SK-N-SH (cell line): ENCODE results near the gene PM20D2.

Experiments
- CTCF ChIP-seq: fragments of 200-600 bp; sonication (generic); IDR thresholded peaks from 2 replicates; pipeline ENCODE4 v1.6.1; 2017; ENCODE audit warnings: antibody characterized with exemption, mild to moderate bottlenecking, moderate library complexity
- EP300 ChIP-seq, 2 experiments: IDR thresholded peaks; 2 replicates each; pipeline versions ENCODE4 v1.4.0 to v1.6.1; 2012; ENCODE audit warnings: borderline replicate concordance in 1 of 2, low read depth in 1 of 2, low read length in 1 of 2
- JUND ChIP-seq: IDR thresholded peaks from 2 replicates; pipeline ENCODE4 v1.4.0; 2012
- SIN3A ChIP-seq: IDR thresholded peaks from 2 replicates; pipeline ENCODE4 v1.6.1; 2012; ENCODE audit warnings: low read depth, mild to moderate bottlenecking, low read length, moderate library complexity, borderline replicate concordance
- USF1 ChIP-seq: IDR thresholded peaks from 2 replicates; pipeline ENCODE4 v1.4.0; 2012; ENCODE audit warnings: low read depth, borderline replicate concordance

- TF ChIP-seq SIN3A: no peak
- TF ChIP-seq JUND: no peak
- no peak for TF ChIP-seq CTCF
- TF ChIP-seq EP300 (IDR thresholded peaks at IDR 0.05; ENCODE audit: borderline replicate concordance in 1 of 2, low read depth in 1 of 2, low read length in 1 of 2): no peak
- no peak for TF ChIP-seq USF1
Observed at GRCh38 chr6:89121934-89122333, 23.9 kb upstream of the PM20D2 start.
